ENCODE results near the gene PRRC2C.

- TF ChIP-seq, protein P1, sequence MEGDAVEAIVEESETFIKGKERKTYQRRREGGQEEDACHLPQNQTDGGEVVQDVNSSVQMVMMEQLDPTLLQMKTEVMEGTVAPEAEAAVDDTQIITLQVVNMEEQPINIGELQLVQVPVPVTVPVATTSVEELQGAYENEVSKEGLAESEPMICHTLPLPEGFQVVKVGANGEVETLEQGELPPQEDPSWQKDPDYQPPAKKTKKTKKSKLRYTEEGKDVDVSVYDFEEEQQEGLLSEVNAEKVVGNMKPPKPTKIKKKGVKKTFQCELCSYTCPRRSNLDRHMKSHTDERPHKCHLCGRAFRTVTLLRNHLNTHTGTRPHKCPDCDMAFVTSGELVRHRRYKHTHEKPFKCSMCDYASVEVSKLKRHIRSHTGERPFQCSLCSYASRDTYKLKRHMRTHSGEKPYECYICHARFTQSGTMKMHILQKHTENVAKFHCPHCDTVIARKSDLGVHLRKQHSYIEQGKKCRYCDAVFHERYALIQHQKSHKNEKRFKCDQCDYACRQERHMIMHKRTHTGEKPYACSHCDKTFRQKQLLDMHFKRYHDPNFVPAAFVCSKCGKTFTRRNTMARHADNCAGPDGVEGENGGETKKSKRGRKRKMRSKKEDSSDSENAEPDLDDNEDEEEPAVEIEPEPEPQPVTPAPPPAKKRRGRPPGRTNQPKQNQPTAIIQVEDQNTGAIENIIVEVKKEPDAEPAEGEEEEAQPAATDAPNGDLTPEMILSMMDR (IDR thresholded peaks at IDR 0.05), result no peak
- TF ChIP-seq EP300 (IDR thresholded peaks at IDR 0.05), result no peak
Measured at GRCh38 chr1:171596119-171596518, 110.8 kb downstream of the PRRC2C start.
